ENCODE data around the gene FBLN2.
A peak's percentile ranks its signal among the peaks of the same experiment; 100 is the strongest.

Gene FBLN2

DNA sequence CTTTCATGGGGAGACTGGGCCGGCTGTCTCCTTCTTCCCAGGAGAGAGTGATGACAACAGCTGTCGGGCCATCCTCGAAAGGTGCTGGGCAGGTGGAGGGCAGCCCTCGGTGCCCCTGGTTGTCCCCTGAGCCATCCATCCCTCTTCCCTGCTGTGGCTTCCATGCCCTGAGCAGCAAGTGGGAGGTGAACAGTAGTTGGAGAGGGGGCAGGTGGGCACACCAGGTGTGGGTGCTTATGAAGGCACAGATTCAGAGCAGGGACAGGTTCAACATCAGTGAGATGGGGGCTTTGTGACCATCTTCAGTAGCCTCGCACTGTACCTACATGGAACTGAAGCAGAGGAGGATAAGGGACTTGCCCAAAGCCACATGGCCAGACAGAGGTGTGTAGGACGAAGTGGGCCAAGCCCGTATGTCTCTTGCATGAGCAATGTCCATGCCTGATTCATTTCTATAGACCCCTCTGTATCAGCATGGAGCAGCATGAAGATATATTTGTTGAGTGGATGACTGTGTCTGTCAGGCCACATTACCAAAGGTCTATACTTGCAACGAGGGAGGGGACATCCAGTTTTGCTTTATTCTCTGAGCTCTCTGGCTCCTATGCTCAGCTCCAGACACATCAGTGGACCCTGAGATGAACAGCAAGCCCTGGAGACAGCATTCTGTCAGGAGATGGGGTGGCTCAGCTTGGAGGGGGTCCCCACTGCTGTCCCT lies 107.8 kb downstream of the FBLN2 start:
- no peak overlapping the region for H3K4me3 ChIP-seq (ENCODE audit: low read depth, low read length)
- TF ChIP-seq, protein P1, sequence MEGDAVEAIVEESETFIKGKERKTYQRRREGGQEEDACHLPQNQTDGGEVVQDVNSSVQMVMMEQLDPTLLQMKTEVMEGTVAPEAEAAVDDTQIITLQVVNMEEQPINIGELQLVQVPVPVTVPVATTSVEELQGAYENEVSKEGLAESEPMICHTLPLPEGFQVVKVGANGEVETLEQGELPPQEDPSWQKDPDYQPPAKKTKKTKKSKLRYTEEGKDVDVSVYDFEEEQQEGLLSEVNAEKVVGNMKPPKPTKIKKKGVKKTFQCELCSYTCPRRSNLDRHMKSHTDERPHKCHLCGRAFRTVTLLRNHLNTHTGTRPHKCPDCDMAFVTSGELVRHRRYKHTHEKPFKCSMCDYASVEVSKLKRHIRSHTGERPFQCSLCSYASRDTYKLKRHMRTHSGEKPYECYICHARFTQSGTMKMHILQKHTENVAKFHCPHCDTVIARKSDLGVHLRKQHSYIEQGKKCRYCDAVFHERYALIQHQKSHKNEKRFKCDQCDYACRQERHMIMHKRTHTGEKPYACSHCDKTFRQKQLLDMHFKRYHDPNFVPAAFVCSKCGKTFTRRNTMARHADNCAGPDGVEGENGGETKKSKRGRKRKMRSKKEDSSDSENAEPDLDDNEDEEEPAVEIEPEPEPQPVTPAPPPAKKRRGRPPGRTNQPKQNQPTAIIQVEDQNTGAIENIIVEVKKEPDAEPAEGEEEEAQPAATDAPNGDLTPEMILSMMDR (IDR thresholded peaks at IDR 0.05; ENCODE audit: insufficient read depth, low read depth, low read length, missing control alignments), result no peak
- DNase-seq (ENCODE audit: low read depth), result no peak

DNA sequence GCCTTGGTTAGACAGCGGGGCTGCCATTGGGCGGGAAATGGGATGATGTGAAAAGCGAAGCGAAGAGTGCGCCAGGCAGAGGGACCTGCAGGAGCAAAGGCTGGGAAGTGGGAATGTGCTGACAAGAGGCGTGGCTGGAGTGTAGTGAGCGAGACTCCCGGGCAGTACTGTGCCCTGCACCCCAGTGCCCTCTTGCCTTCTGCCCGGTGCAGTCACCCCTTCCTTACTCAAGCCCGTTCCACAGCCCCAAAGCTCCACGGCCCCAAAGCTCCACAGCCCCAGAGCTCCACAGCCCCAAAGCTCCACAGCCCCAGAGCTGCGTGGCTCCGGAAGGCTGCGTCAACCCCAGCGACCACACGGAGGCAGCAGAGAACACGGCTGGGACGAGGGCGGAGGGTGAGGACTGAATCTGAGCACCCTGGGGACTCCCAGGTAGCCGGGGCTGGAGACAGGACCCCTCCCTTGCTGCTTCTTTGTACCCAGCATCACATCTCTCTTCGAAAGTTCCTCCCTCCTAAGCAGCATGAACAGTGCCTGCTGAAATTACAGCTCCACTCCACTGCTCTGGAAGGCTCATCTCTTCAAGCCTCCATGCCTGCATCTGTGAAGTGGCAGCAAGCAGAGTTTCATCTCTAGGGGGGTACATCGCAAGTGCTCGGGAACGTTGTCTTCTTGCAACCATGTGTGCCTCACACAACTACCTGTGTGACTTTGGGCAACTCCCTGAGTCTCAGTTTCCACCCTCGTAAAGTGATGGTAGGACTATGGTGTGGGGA lies 108.9 kb downstream of the FBLN2 start:
- DNase-seq (ENCODE audit: low read depth), result peak; percentile 32
- TF ChIP-seq, protein P1 (IDR thresholded peaks at IDR 0.05; ENCODE audit: insufficient read depth, low read depth, low read length, missing control alignments), result peak; percentile 89
- no peak overlapping the region for H3K4me3 ChIP-seq (ENCODE audit: low read depth, low read length)

DNA sequence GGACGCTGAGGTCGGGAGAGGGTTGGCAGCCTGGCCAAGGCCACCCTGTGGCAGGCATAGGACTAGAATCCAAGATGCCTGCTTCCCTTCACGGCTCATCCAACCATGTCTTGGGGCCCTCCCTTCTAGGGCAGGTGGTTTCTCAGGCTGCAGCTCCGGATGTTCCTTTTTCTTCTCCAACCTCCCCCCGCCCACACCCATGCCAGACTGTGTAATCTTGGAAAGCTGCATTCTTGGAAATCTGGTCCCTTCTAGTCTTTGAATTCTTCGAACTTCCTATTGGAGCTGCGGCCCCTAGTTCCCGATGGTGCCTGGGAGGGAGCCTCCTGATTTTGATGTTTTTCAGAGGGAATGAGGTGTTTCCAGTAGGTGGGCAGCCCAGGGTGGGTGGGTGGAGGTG lies 109.8 kb downstream of the FBLN2 start:
- no peak for DNase-seq (ENCODE audit: low read depth)
- TF ChIP-seq, protein P1 (IDR thresholded peaks at IDR 0.05; ENCODE audit: insufficient read depth, low read depth, low read length, missing control alignments), result no peak
- no peak overlapping the region for H3K4me3 ChIP-seq (ENCODE audit: low read depth, low read length)

DNA sequence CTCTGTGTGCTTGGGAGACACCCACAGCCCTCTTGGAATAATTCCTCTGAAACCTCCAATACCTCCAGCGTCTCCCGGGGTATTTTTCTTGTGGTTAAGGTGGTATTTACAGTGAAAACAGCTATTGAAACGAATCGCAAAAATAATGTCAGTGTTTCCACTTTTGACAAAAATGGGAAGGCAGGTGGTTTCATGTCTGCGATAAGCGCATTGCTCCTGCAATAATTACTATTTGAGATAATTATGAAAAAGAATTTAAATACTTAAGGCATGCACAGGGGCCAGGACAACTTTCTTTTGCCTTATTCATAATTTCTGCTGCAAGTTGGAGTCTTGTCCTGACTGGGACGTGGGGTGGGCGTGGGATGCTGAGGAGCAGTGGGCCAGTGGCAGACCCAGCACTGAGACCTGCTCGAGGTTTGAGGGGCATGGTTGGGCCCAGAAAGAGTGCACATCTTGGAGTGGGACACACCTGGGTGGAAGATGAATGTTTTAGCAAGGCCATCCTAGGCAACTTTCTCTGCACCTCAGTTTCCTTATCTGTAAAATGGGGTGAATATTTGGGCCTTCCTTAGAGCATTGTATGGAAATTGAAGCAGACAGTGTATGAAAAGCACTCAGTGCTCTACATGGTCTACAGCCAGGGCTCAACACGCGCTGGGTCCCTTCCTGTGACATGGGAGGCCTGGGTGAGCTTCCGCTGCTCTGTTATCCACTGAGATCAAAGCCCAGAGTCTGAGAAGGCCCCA lies 110.5 kb downstream of the FBLN2 start:
- no peak for DNase-seq (ENCODE audit: low read depth)
- H3K4me3 ChIP-seq (ENCODE audit: low read depth, low read length), result no peak overlapping the region
- TF ChIP-seq, protein P1 (IDR thresholded peaks at IDR 0.05; ENCODE audit: insufficient read depth, low read depth, low read length, missing control alignments), result no peak

DNA sequence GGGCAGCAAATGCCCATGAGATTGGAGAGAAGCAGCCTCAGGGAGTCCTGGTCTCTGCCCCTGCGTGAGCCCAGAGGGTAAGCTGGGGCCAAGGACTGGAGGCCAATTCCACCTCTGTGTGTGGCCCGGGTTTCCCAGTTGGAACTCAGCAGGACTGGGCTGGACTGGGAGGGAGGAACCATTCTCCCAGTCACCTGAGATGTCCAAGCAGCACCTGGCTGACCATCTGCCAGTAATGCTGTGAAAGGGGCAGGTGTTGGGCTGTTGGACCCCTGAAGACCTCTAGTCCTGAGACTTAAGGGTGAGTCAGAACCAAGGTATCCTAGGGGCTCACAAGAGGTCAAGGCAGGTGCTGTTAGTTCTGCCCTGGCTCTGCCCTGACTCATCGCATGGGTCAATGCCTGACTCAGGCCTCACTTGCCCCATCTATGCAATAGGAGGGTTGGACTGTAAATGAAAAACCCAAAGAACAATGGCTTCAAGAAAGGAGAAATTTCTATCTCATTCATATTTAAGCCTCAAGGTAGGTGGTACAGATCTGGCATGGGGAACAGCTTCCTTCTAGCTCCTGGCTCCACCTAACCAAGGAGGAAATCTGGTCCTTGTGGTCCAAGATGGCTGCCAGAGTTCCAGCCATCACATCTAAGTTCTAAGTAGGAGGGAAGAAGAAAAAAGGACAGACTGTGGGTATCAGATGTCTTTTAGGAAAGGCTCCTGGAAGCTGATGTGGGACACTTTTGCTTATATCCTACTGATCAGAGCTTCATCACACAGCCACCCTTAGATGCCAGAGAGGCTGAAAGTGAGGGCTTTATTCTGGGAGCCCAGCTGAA lies 111.3 kb downstream of the FBLN2 start:
- no peak for DNase-seq (ENCODE audit: low read depth)
- TF ChIP-seq, protein P1 (IDR thresholded peaks at IDR 0.05; ENCODE audit: insufficient read depth, low read depth, low read length, missing control alignments), result no peak
- H3K4me3 ChIP-seq (ENCODE audit: low read depth, low read length), result no peak overlapping the region

DNA sequence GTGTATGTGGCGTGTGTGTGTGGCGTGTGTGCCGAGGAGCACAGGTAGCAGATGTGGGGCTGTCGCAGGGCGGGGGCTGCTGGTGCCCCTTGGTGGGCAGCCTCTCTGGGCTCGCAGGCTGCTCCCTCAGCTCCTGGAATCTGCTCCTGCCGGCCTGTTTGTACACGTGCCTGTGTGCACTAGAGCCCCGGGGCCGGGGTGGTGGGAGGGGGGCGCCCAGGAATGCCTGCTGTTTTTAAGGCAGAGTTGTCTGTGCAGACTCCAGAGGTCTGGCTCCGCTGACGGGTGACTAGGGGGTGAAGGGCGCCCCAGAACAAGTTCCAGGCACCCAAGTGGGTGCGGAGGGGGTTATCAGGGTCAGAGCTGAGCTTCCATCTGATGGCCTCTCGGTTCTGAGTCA lies 112.2 kb downstream of the FBLN2 start:
- TF ChIP-seq, protein P1 (IDR thresholded peaks at IDR 0.05; ENCODE audit: insufficient read depth, low read depth, low read length, missing control alignments), result no peak
- no peak for DNase-seq (ENCODE audit: low read depth)
- H3K4me3 ChIP-seq (ENCODE audit: low read depth, low read length), result no peak overlapping the region
